ENCODE data around the gene LRRC27.

Gene LRRC27

DNA sequence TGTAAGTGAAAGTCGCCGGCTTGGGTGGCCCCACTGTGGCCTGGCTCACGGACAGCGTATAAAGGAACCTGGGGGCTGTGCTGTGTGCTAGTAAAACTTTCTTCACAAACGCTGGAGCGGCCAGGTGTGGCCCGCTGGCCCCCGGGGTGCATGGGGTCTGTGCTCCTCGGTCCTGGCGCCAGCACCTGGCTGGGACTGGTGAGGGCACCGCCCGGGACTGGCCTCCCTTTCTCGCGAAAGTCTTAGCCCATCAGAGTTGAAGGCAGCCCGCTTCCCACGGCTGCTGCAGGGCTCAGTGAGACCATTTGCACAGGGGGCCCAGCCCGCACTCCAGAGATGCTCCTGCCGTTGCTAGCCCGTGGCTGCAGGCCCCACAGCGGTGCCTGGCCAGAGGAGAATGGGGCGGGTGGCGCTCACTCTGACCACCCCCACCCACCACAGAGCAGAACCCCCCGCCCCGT is 70.8 kb downstream of the LRRC27 start:
- no peak for TF ChIP-seq CTCF (IDR thresholded peaks at IDR 0.05; ENCODE audit: low read depth, low read length, missing control alignments)
- H3K4me3 ChIP-seq (replicated peaks; ENCODE audit: low read depth, low read length), result no peak overlapping the region
- DNase-seq (ENCODE audit: extremely low read depth, low read depth), result no peak

GRCh38 chr10:132403511-132404168 is 71.6 kb downstream of the LRRC27 start:
- H3K4me3 ChIP-seq (replicated peaks; ENCODE audit: low read depth, low read length), result no peak overlapping the region
- DNase-seq (ENCODE audit: extremely low read depth, low read depth), result no peak
- no peak for TF ChIP-seq CTCF (IDR thresholded peaks at IDR 0.05; ENCODE audit: low read depth, low read length, missing control alignments)

DNA sequence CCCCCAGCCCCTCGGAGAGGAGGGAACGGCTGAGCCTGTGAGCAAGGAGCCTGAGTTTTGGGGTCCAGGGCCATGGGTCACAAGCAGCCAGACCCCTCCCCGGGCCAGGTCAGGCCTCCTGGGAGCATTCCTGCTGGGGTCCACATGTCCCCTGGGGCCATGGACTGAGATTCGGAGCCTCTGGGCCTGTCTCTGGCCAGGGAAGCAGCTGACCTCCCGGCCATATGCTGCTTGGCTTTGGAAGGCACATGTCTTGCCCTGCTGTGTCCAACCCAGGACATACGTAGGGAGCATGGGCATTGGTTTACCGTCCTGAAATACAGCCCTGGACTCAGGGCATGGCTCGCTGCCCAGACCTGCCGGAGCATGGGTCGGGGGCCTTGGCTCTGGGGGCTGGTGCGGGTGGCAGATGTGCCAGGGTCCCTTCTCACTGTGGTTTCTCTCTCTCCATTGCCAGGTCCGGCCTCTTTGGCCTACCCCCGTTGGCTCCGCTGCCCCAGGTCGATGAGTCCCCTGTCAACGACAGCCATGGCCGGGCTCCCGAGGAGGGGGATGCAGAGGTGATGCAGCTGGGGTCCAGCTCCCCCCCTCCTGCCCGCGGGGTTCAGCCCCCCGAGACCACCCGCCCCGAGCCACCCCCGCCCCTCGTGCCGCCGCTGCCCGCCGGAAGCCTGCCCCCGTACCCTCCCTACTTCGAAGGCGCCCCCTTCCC is 72.3 kb downstream of the LRRC27 start:
- no peak for DNase-seq (ENCODE audit: extremely low read depth, low read depth)
- TF ChIP-seq CTCF (IDR thresholded peaks at IDR 0.05; ENCODE audit: low read depth, low read length, missing control alignments), result no peak
- no peak overlapping the region for H3K4me3 ChIP-seq (replicated peaks; ENCODE audit: low read depth, low read length)

DNA sequence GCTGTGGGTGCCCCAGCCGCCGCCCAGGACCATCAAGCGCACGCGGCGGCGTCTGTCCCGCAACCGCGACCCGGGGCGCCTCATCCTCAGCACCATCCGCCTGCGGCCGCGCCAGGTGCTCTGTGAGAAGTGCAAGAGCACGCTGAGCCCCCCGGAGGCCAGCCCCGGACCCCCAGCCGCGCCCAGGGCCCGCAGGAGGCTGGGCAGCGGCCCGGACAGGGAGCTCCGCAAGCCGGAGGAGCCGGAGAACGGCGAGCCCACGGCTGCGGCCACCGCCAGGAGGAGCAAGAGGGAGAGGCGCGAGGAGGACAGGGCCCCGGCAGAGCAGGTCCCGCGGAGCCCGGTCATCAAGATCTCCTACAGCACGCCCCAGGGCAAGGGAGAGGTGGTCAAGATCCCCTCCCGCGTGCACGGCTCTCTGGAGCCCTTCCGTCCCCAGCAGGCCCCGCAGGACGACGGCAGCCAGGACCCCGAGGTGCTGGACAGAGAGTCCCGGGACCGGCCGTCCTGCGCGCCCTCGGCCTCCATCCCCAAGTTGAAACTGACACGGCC is 73.0 kb downstream of the LRRC27 start:
- TF ChIP-seq CTCF (IDR thresholded peaks at IDR 0.05; ENCODE audit: low read depth, low read length, missing control alignments), result no peak
- no peak for DNase-seq (ENCODE audit: extremely low read depth, low read depth)
- no peak overlapping the region for H3K4me3 ChIP-seq (replicated peaks; ENCODE audit: low read depth, low read length)

- no peak for DNase-seq (ENCODE audit: extremely low read depth, low read depth)
- no peak overlapping the region for H3K4me3 ChIP-seq (replicated peaks; ENCODE audit: low read depth, low read length)
- TF ChIP-seq CTCF (IDR thresholded peaks at IDR 0.05; ENCODE audit: low read depth, low read length, missing control alignments), result no peak
Observed at GRCh38 chr10:132405463-132405991, 73.5 kb downstream of the LRRC27 start.

- DNase-seq (ENCODE audit: extremely low read depth, low read depth), result no peak
- H3K4me3 ChIP-seq (replicated peaks; ENCODE audit: low read depth, low read length), result no peak overlapping the region
Observed at GRCh38 chr10:132406181-132406580, 74.2 kb downstream of the LRRC27 start.

More at GRCh38 chr10:132406181-132406580, 74.2 kb downstream of the LRRC27 start:
- no peak for TF ChIP-seq CTCF (IDR thresholded peaks at IDR 0.05; ENCODE audit: low read depth, low read length, missing control alignments)

Data from HFF-Myc (cell line).